Measurements from ENCODE around the gene SCGN.

- no peak for TF ChIP-seq POLR2A (IDR thresholded peaks at IDR 0.05; ENCODE audit: low read length)
- no peak for TF ChIP-seq GATA1 (IDR thresholded peaks at IDR 0.05; ENCODE audit: low read depth, low read length)
Measured at GRCh38 chr6:25671652-25672051, 19.6 kb downstream of the SCGN start.
